Measurements from ENCODE around the gene RCC1. TPM values are rescaled to one million over a fixed set of nuclear protein-coding genes. Genes with fewer than 3 reads are reported as not detected.
A peak's percentile ranks its signal among the peaks of the same experiment; 100 is the strongest.

RCC1 gene
- total RNA-seq, 2 experiments from 2014 or later = 8.5 to 9.9 TPM

GRCh38 chr1:28577052-28577678 is 71.3 kb downstream of the RCC1 start:
- no peaks in the 10 kb centered on the region for H3K27me3 ChIP-seq (ENCODE audit: control insufficient read depth in 1 of 2, insufficient read depth in 2 of 2, low read length in 2 of 2)
- no peak overlapping the region for H3K27ac ChIP-seq (ENCODE audit: low read depth in 1 of 2, low read length in 2 of 2)
- H3K27ac Mint-ChIP-seq = peak overlapping the region; percentile 75
- ATAC-seq (ENCODE audit: poor library complexity) = no peak
- POLR2A ChIA-PET = interaction anchor here (0.7 to 1.2 kb wide), 2 partner anchors 66 to 72 kb away, joined by 3 read pairs; partner anchors contain the start of gene RCC1
- peaks cover 28% of the 10 kb centered on the region for H3K4me1 ChIP-seq (ENCODE audit: insufficient read depth, low read length)
- no peaks in the 10 kb centered on the region for H3K9me3 Mint-ChIP-seq
- H3K4me1 Mint-ChIP-seq (ENCODE audit: low read depth) = peaks cover 40% of the 10 kb centered on the region
- H3K27me3 Mint-ChIP-seq = no peaks in the 10 kb centered on the region
- peaks cover 63% of the 10 kb centered on the region for H3K36me3 Mint-ChIP-seq (ENCODE audit: low read depth)
- peaks cover 55% of the 10 kb centered on the region for H3K36me3 ChIP-seq (ENCODE audit: insufficient read depth, low read length)
- H3K4me3 ChIP-seq (ENCODE audit: low read length) = no peak overlapping the region
- H3K9me3 ChIP-seq (ENCODE audit: control insufficient read depth in 1 of 2, insufficient read depth in 1 of 2, low read length in 2 of 2) = no peaks in the 10 kb centered on the region
- peak in 1 of 14 experiments; percentile 6 for DNase-seq
- H3K4me3 Mint-ChIP-seq = peak overlapping the region; percentile 67
- CTCF ChIA-PET = no interaction called here
- TF ChIP-seq, protein P1, sequence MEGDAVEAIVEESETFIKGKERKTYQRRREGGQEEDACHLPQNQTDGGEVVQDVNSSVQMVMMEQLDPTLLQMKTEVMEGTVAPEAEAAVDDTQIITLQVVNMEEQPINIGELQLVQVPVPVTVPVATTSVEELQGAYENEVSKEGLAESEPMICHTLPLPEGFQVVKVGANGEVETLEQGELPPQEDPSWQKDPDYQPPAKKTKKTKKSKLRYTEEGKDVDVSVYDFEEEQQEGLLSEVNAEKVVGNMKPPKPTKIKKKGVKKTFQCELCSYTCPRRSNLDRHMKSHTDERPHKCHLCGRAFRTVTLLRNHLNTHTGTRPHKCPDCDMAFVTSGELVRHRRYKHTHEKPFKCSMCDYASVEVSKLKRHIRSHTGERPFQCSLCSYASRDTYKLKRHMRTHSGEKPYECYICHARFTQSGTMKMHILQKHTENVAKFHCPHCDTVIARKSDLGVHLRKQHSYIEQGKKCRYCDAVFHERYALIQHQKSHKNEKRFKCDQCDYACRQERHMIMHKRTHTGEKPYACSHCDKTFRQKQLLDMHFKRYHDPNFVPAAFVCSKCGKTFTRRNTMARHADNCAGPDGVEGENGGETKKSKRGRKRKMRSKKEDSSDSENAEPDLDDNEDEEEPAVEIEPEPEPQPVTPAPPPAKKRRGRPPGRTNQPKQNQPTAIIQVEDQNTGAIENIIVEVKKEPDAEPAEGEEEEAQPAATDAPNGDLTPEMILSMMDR (IDR thresholded peaks at IDR 0.05) = no peak
- intact Hi-C loops (cut with DNase I, micrococcal nuclease) = no loop called here

- Histone ChIP-seq H3K36me3 (ENCODE audit: insufficient read depth, low read length) (peaks cover 55% of the 10 kb centered on the region), H3K27me3 (ENCODE audit: control insufficient read depth in 1 of 2, insufficient read depth in 2 of 2, low read length in 2 of 2) (no peaks in the 10 kb centered on the region), H3K4me3 (ENCODE audit: low read length) (no peak overlapping the region), H3K4me1 (ENCODE audit: insufficient read depth, low read length) (peaks cover 35% of the 10 kb centered on the region), H3K9me3 (ENCODE audit: control insufficient read depth in 1 of 2, insufficient read depth in 1 of 2, low read length in 2 of 2) (no peaks in the 10 kb centered on the region), H3K27ac (ENCODE audit: low read depth in 1 of 2, low read length in 2 of 2) (no peak overlapping the region)
- ChIA-PET CTCF (no interaction called here), POLR2A (interaction anchor here (1.2 to 4.9 kb wide), 4 partner anchors 64 to 159 kb away, joined by 3 to 111 read pairs (median 56); partner anchors contain the start of genes RCC1, TAF12 and YTHDF2)
- TF ChIP-seq, protein P1 (IDR thresholded peaks at IDR 0.05) = no peak
- intact Hi-C loops (cut with DNase I, micrococcal nuclease) = no loop called here
- H3K9me3 Mint-ChIP-seq = no peaks in the 10 kb centered on the region
- ATAC-seq (ENCODE audit: poor library complexity) (no peak), DNase-seq (peak in 1 of 14 experiments; percentile 7)
- no peaks in the 10 kb centered on the region for H3K27me3 Mint-ChIP-seq
- peaks cover 45% of the 10 kb centered on the region for H3K4me1 Mint-ChIP-seq (ENCODE audit: low read depth)
- H3K4me3 Mint-ChIP-seq = peak overlapping the region; percentile 67
- H3K36me3 Mint-ChIP-seq (ENCODE audit: low read depth) = peaks cover 65% of the 10 kb centered on the region
- H3K27ac Mint-ChIP-seq = peak overlapping the region; percentile 75
These were observed 72.1 kb downstream of the RCC1 start for GRCh38 chr1:28577738-28578536.

GRCh38 chr1:28578696-28579218 is 72.9 kb downstream of the RCC1 start:
- intact Hi-C loops (cut with DNase I, micrococcal nuclease) = no loop called here
- H3K9me3 ChIP-seq (ENCODE audit: control insufficient read depth in 1 of 2, insufficient read depth in 1 of 2, low read length in 2 of 2) = no peaks in the 10 kb centered on the region
- peak overlapping the region; percentile 46 for H3K4me3 Mint-ChIP-seq
- peaks cover 65% of the 10 kb centered on the region for H3K36me3 Mint-ChIP-seq (ENCODE audit: low read depth)
- POLR2A ChIA-PET = interaction anchor here (0.6 to 5.6 kb wide), 7 partner anchors 26 to 158 kb away, joined by 3 to 138 read pairs (median 45); partner anchors contain the start of genes RCC1, RNU11, TAF12 and TRNAU1AP
- H3K4me1 ChIP-seq (ENCODE audit: insufficient read depth, low read length) = peaks cover 39% of the 10 kb centered on the region
- H3K4me1 Mint-ChIP-seq (ENCODE audit: low read depth) = peaks cover 48% of the 10 kb centered on the region
- no peaks in the 10 kb centered on the region for H3K27me3 Mint-ChIP-seq
- CTCF ChIA-PET = interaction anchor here (0.8 to 1.4 kb wide), 3 partner anchors 60 to 330 kb away, joined by 3 to 5 read pairs (median 4); no protein-coding TSS in a partner anchor
- H3K36me3 ChIP-seq (ENCODE audit: insufficient read depth, low read length) = peaks cover 49% of the 10 kb centered on the region
- no peaks in the 10 kb centered on the region for H3K9me3 Mint-ChIP-seq
- no peak overlapping the region for H3K27ac ChIP-seq (ENCODE audit: low read depth in 1 of 2, low read length in 2 of 2)
- H3K27ac Mint-ChIP-seq = peak overlapping the region; percentile 75
- ATAC-seq (ENCODE audit: poor library complexity) = no peak
- H3K27me3 ChIP-seq (ENCODE audit: control insufficient read depth in 1 of 2, insufficient read depth in 2 of 2, low read length in 2 of 2) = no peaks in the 10 kb centered on the region
- TF ChIP-seq, protein P1 (IDR thresholded peaks at IDR 0.05) = no peak
- no peak overlapping the region for H3K4me3 ChIP-seq (ENCODE audit: low read length)
- DNase-seq = no peak

Data from CD4-positive, alpha-beta T cell (primary cell).